GM12878 (cell line): ENCODE results near the gene SERPINA9. TPM values are rescaled to one million over a fixed set of nuclear protein-coding genes. Genes with fewer than 3 reads are reported as not detected.

Source experiments
- ATAC-seq: fragments of 200-7000 bp; cut with Tn5 transposase; 3 replicates; pipeline ENCODE4 v1.9.1; 2020; ENCODE audit warnings: mild to moderate bottlenecking, moderate library complexity
- BruUV-seq: library from RNA; stranded (reverse); fragments of 400-500 nt; replicated peaks from 2 replicates; lab custom pipeline; 2021; lab: Mats Ljungman, UMichigan
- CTCF ChIA-PET: fragments of 300-600 bp; sonication (Branson Sonifier 250); formaldehyde crosslinking; extraction: SDS; loops from one replicate; lab custom pipeline; 2021; ENCODE audit warnings: inconsistent platforms; lab: Yijun Ruan, JAX
- POLR2A ChIA-PET: fragments of 350-600 bp; formaldehyde crosslinking; extraction: SDS; loops from one replicate; lab custom pipeline; 2021; ENCODE audit warnings: inconsistent platforms; lab: Charles Lee
- RAD21 ChIA-PET: fragments of 300-600 bp; sonication (Branson Sonifier 250); formaldehyde crosslinking; loops from one replicate; lab custom pipeline; 2023; ENCODE audit warnings: antibody characterized with exemption; ENCODE audit not compliant: unreplicated experiment; lab: Charles Lee
- SMC1A ChIA-PET: fragments of 300-600 bp; sonication (Branson Sonifier 250); formaldehyde crosslinking; loops from one replicate; lab custom pipeline; 2023; ENCODE audit not compliant: unreplicated experiment, uncharacterized antibody; lab: Charles Lee
- DNase-seq: peaks from one replicate; pipeline ENCODE4 v3.0.0-alpha.2; 2011; ENCODE audit warnings: low read depth, low spot score
- FAIRE-seq: peaks from 3 replicates; lab custom pipeline; 2011; peaks lifted over from hg19 to GRCh38; lab: Jason Lieb, UNC
- H2AFZ ChIP-seq: 2 replicates; pipeline ENCODE4 v1.6.0; 2011; ENCODE audit warnings: low read depth, low read length, control low read depth; ENCODE audit not compliant: control insufficient read depth
- H3K27ac ChIP-seq: 2 replicates; pipeline ENCODE4 v1.5.1; 2011; ENCODE audit warnings: control low read depth; ENCODE audit not compliant: control insufficient read depth, insufficient read depth
- H3K27me3 ChIP-seq, 2 experiments: replicated peaks in 1 of 2; 2 replicates each; pipeline versions ENCODE4 v1.6.0 to v1.6.1; 2011; ENCODE audit warnings: low read length in 1 of 2; ENCODE audit not compliant: control insufficient read depth in 2 of 2, insufficient read depth in 2 of 2
- H3K36me3 ChIP-seq, 2 experiments: 2 replicates each; pipeline ENCODE4 v1.5.1; 2011; ENCODE audit warnings: low read length in 1 of 2; ENCODE audit not compliant: control insufficient read depth in 2 of 2, insufficient read depth in 2 of 2
- H3K4me1 ChIP-seq: 2 replicates; pipeline ENCODE4 v1.6.1; 2011; ENCODE audit warnings: mild to moderate bottlenecking, low read length, moderate library complexity, mixed read lengths; ENCODE audit not compliant: control insufficient read depth, insufficient read depth
- H3K4me2 ChIP-seq: 2 replicates; pipeline ENCODE4 v1.6.0; 2011; ENCODE audit warnings: control low read depth; ENCODE audit not compliant: control insufficient read depth, insufficient read depth
- H3K4me3 ChIP-seq: fragments of 200-600 bp; sonication (generic); 2 replicates; pipeline ENCODE4 v1.5.1; 2016
- H3K79me2 ChIP-seq: 2 replicates; pipeline ENCODE4 v1.6.0; 2011; ENCODE audit warnings: low read length; ENCODE audit not compliant: control insufficient read depth, insufficient read depth
- H3K9ac ChIP-seq: 2 replicates; pipeline ENCODE4 v1.8.0; 2011; ENCODE audit warnings: low read length, control low read depth, mixed read lengths; ENCODE audit not compliant: control insufficient read depth, insufficient read depth
- H3K9me3 ChIP-seq: replicated peaks from 3 replicates; pipeline ENCODE4 v1.5.1; 2011; ENCODE audit warnings: mild to moderate bottlenecking, low read length; ENCODE audit not compliant: control insufficient read depth, insufficient read depth
- H4K20me1 ChIP-seq: 2 replicates; pipeline ENCODE4 v1.6.0; 2011; ENCODE audit not compliant: control insufficient read depth, insufficient read depth
- CTCF ChIP-seq, 3 experiments: IDR thresholded peaks in 2 of 3; conservative IDR thresholded peaks in 1 of 3; 2 replicates each; pipeline ENCODE4 v1.5.1; 2011; ENCODE audit warnings: low read depth in 3 of 3, low read length in 3 of 3, mild to moderate bottlenecking in 3 of 3, control low read depth in 2 of 3, moderate library complexity in 2 of 3, inconsistent platforms in 1 of 3, mixed read lengths in 1 of 3; ENCODE audit not compliant: control insufficient read depth in 2 of 3, insufficient read depth in 1 of 3; ENCODE audit errors: extremely low read depth in 1 of 3
- EZH2 ChIP-seq: IDR thresholded peaks from 2 replicates; pipeline ENCODE4 v1.6.1; 2012; ENCODE audit warnings: low read depth, mild to moderate bottlenecking, control low read depth, inconsistent platforms, low read length, borderline replicate concordance; ENCODE audit not compliant: control insufficient read depth
- IKZF1 ChIP-seq: fragments of 450-650 bp; conservative IDR thresholded peaks from 2 replicates; pipeline ENCODE4 v1.6.1; 2017; ENCODE audit warnings: antibody characterized with exemption, mild to moderate bottlenecking
- MAX ChIP-seq: IDR thresholded peaks from 2 replicates; pipeline ENCODE4 v1.6.1; 2012; ENCODE audit warnings: low read depth, low read length, improper control_type of control experiment
- RAD21 ChIP-seq: IDR thresholded peaks from 2 replicates; pipeline ENCODE4 v1.6.1; 2011; ENCODE audit warnings: mild to moderate bottlenecking, low read depth, low read length, moderate library complexity; ENCODE audit not compliant: insufficient read depth
- RELA ChIP-seq: fragments of 450-650 bp; IDR thresholded peaks from 2 replicates; pipeline ENCODE4 v1.8.0; 2014; ENCODE audit warnings: borderline replicate concordance; ENCODE audit not compliant: partially characterized antibody
- SMC3 ChIP-seq: IDR thresholded peaks from 2 replicates; pipeline ENCODE4 v1.6.1; 2011; ENCODE audit warnings: low read length, improper control_type of control experiment, borderline replicate concordance
- YY1 ChIP-seq: IDR thresholded peaks from 2 replicates; pipeline ENCODE4 v1.6.1; 2011; ENCODE audit warnings: low read depth, mild to moderate bottlenecking, low read length
- WGBS: methylation state at CpG from one replicate; pipeline ENCODE4 v1.1.6; 2016; ENCODE audit warnings: low lambda C conversion rate; ENCODE audit not compliant: insufficient replicate concordance, insufficient coverage; ENCODE audit errors: missing lambda C conversion rate; 5-methylcytosine and 5-hydroxymethylcytosine counted together
- in situ Hi-C: fragments of 300-500 bp; cut with MboI; formaldehyde crosslinking; loops from 9 replicates; pipeline ENCODE4 v1.14.3; 2018; ENCODE audit warnings: mixed read lengths
- intact Hi-C: fragments of 100-400 bp; cut with micrococcal nuclease; formaldehyde crosslinking; loops from one replicate; pipeline ENCODE4 v1.14.2; 2022; ENCODE audit not compliant: unreplicated experiment
- polyA plus RNA-seq, 11 experiments: library from polyadenylated mRNA; depleted of rRNA in 4 of 11; unstranded in 6 of 11; stranded (reverse) in 5 of 11; fragments of >200 nt; fragmentation: Nextera tagmentation in 4 of 11; fragmentation: Illumina TruSeq in 1 of 11; extraction: Ambion mirVana in 4 of 11; extraction: Trizol in 1 of 11; gene quantifications; 1 replicate in 1 of 11; 2 replicates in 10 of 11; pipeline versions ENCODE4 v1.2.1 to v1.2.3, GENCODE V29; 2011 to 2016; ENCODE audit warnings: inconsistent platforms in 2 of 11, missing spikeins in 2 of 11, low read depth in 1 of 11
- total RNA-seq, 4 experiments: library from RNA; depleted of rRNA in 3 of 4; stranded (reverse); fragments of >200 nt in 3 of 4; fragmentation: Illumina TruSeq in 1 of 4; extraction: Trizol in 1 of 4; gene quantifications; 2 replicates each; pipeline versions ENCODE4 v1.2.1 to v1.2.3, GENCODE V29; 2013 to 2021

The SERPINA9 gene
- total and polyA plus RNA-seq, 10 of the 15 experiments (the other 5 are each of a cell fraction or from before 2014, with no cell fraction given) = 0.05 TPM; not detected in 9

- peak; percentile 64 for TF ChIP-seq YY1
- peak; percentile 10 for TF ChIP-seq RELA
- no peak for TF ChIP-seq MAX
- peak; percentile 98 to 99 (median 99); a peak in 5 of 6 replicates for TF ChIP-seq CTCF (IDR thresholded peaks at IDR 0.05 in 2 of 3, conservative IDR thresholded peaks at IDR 0.05 in 1 of 3; ENCODE audit: control insufficient read depth in 2 of 3, extremely low read depth in 1 of 3, insufficient read depth in 1 of 3, low read depth in 3 of 3, low read length in 3 of 3)
- TF ChIP-seq RAD21 = peak; percentile 80
- TF ChIP-seq EZH2 = no peak
- peak; percentile 87 for TF ChIP-seq SMC3
- TF ChIP-seq IKZF1 = 0 out of 2 replicates have a peak, but pooled peaks have one; percentile 23
- Histone ChIP-seq H3K9me3 (no peaks in the 10 kb centered on the region; the same call in 2 of the 3 replicates), H4K20me1 (no peaks in the 10 kb centered on the region), H3K36me3 (no peaks in the 10 kb centered on the region), H3K4me3 (no peak overlapping the region), H3K79me2 (no peaks in the 10 kb centered on the region), H3K4me1 (peaks cover 10% of the 10 kb centered on the region), H3K27ac (no peak overlapping the region), H3K27me3 (peaks cover 0 to 2% of the 10 kb centered on the region in 2 experiments; a peak in 1 of 4 replicates), H2AFZ (peak overlapping the region; percentile 64), H3K9ac (no peak overlapping the region), H3K4me2 (0 out of 2 replicates have a peak overlapping the region, but pooled peaks have one; percentile 13)
- ATAC-seq (peak; percentile 64), FAIRE-seq (no peak), DNase-seq (no peak)
- ChIA-PET RAD21 (interaction anchor here (0.6 to 3.2 kb wide), 9 partner anchors 41 to 354 kb away, joined by 3 to 29 read pairs (median 5); no protein-coding TSS in a partner anchor), SMC1A (interaction anchor here (0.7 to 5.0 kb wide), 9 partner anchors 9 to 66 kb away, joined by 3 to 52 read pairs (median 3); no protein-coding TSS in a partner anchor), POLR2A (interaction anchor here (0.5 kb wide), 1 partner anchor 1882 kb away, joined by 6 read pairs; no protein-coding TSS in a partner anchor), CTCF (interaction anchor here (0.6 to 5.6 kb wide), 28 partner anchors 10 to 354 kb away, joined by 3 to 95 read pairs (median 4); partner anchors contain the start of gene SERPINA9)
- 4% methylated on average over 26 of the region's 26 CpGs for WGBS
- BruUV-seq = no TSS peak
- intact Hi-C loops = loop anchor here (1.0 to 10.0 kb wide), 4 partner anchors 52 to 351 kb away; no protein-coding TSS in a partner anchor
- in situ Hi-C loops = no loop called here
Measured at GRCh38 chr14:94485944-94486841, 10.2 kb upstream of the SERPINA9 start.
